ENCODE data around the gene FIGNL2. TPM values are rescaled to one million over a fixed set of nuclear protein-coding genes. Genes with fewer than 3 reads are reported as not detected.

FIGNL2 gene
- total RNA-seq, 4 donors from 2014 or later: 1.7 to 2.7 TPM; not detected in 2

DNA sequence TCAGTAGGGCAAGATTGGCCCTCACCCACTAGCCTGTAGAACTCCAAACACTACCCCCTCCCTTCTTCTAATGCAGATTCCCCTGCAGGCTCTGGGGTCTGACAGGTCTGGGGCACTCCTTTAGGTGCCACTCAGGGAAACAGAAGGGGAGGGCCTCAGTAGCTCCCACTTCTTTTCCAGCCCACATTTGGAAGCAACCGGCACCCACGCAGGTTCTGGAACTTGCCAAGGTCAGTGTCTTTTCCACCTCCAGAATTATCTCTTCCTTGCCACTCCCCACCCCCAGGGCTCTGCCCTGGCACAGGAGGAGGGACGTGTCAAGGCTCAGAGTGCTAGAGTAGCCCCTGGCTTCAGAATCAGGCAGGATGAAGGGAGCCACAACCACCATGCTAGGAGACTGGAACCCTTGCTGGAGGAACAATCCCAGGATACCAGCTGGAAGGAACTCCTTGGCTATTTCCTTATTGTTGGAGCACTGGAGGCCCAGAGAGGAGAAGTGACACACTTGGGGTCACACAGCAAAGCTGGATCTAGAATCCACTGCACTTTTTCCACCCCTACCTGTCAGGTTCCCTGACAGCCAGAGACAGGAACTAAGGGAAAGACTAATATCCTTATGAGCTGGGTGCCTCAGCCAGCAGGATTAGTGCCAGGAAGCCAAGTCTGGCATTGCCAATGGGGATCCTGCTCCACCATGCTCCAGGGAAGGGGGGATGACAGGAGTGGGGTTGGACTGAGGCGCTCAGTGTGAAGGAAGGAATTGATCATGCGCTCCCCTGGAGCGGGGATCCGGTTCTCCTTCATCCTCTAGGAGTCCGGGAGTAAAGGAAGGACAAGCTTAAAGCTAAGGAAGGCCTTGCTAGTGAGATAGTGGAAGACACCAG lies 1.8 kb upstream of the FIGNL2 start:
- Histone ChIP-seq H3K27me3 (no peaks in the 10 kb centered on the region), H3K4me1 (peaks cover 0 to 8% of the 10 kb centered on the region in 2 donors), H3K9me3 (no peaks in the 10 kb centered on the region), H3K27ac (peak overlapping the region; percentile 72 to 85), H3K4me3 (no peak overlapping the region), H3K36me3 (no peaks in the 10 kb centered on the region)
- intact Hi-C loops (cut with DNase I; ENCODE audit: low total_unique reads): no loop called here
- DNase-seq: no peak
- TF ChIP-seq, protein P1, sequence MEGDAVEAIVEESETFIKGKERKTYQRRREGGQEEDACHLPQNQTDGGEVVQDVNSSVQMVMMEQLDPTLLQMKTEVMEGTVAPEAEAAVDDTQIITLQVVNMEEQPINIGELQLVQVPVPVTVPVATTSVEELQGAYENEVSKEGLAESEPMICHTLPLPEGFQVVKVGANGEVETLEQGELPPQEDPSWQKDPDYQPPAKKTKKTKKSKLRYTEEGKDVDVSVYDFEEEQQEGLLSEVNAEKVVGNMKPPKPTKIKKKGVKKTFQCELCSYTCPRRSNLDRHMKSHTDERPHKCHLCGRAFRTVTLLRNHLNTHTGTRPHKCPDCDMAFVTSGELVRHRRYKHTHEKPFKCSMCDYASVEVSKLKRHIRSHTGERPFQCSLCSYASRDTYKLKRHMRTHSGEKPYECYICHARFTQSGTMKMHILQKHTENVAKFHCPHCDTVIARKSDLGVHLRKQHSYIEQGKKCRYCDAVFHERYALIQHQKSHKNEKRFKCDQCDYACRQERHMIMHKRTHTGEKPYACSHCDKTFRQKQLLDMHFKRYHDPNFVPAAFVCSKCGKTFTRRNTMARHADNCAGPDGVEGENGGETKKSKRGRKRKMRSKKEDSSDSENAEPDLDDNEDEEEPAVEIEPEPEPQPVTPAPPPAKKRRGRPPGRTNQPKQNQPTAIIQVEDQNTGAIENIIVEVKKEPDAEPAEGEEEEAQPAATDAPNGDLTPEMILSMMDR (IDR thresholded peaks at IDR 0.05): no peak

DNA sequence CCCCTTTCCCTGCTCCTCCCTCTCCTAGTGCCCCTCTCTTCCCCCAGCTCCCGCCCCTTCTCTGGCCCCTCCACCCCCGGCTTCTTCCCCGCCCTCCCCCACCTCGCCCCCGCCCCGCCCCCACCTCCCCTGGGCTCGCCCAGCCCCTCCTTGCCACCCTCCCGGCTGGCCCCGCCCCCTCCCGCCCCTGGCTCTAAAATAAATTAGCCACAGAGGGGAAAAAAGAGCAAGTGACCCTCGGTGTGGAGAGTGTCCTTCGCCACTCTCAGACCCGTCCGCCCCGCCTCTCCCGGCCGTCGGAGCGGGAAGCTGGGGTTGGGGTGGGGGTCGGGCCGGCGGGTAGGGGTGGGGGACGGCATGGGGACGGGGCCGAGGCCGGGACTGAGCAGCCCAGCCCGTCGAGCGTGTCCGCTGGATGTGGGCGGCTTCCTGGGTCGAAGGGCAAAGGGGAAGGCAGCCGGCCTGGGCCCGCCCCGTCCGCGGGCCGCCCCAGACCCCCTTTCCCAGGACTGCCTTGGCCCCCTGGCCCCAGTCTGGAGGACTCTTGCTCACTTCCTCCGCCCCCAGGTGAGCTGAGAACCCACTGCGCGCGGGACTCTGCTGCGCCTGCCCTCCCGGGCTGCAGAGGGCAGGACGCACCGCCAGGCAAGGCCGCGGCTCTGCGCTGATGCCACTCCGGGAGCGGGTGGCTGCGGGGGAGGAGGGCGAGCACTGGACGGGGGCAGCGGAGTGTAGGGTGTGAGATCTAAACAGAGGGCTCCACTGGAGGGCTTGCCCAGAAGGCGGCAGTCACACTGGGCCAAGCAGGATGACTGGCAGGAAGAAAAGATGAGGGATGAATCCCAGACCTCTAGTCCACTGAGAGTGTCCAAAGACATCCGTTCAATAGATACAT lies 570 bp upstream of the FIGNL2 start:
- Histone ChIP-seq H3K4me3 (peak overlapping the region in 1 of 2 donors; percentile 52), H3K27ac (peak overlapping the region; percentile 72 to 85), H3K4me1 (peaks cover 0 to 8% of the 10 kb centered on the region in 2 donors), H3K36me3 (no peaks in the 10 kb centered on the region), H3K9me3 (no peaks in the 10 kb centered on the region), H3K27me3 (no peaks in the 10 kb centered on the region)
- TF ChIP-seq, protein P1 (IDR thresholded peaks at IDR 0.05): no peak
- TF ChIP-seq POLR2A (IDR thresholded peaks at IDR 0.05): no peak
- intact Hi-C loops (cut with DNase I; ENCODE audit: low total_unique reads): no loop called here
- no peak for DNase-seq

DNA sequence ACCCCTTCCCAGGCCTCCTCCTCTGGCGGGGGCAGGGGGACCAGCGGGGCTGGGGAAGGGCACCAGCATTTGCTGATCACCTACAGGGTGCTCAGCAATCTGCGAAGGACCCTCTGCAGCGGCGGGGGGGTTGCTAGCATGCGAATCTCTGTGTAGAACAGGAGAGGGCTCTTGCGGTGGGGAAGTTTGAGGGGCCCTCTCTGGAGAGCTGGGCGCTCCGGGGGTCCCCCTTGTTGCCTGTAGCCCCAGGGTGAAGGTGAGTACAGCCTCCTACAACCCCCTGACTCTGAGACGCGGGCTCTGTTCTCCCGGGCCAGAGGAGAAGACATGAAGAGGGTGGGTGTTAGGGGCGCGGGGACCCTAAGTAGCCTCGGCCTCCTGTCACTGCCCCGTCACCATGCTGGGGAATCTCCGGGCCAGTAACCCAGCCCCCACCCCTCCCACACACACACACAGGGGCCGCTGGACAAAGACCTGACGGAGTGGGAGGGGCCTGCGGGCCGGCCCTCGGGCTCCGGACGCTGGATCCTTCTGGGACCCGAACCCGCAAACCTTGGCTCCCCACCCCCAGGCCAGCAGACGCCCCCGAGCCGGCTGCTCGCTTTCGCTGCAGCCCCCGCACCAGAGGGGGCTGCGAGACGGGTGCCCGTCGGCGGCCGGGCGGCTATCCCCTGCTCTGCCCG lies 734 bp downstream of the FIGNL2 start:
- Histone ChIP-seq H3K27me3 (no peaks in the 10 kb centered on the region), H3K4me1 (peaks cover 0 to 8% of the 10 kb centered on the region in 2 donors), H3K4me3 (peak overlapping the region; percentile 38 to 52), H3K9me3 (no peaks in the 10 kb centered on the region), H3K27ac (peak overlapping the region; percentile 72 to 85), H3K36me3 (no peaks in the 10 kb centered on the region)
- peak in 1 of 2 donors; percentile 9 for TF ChIP-seq POLR2A (IDR thresholded peaks at IDR 0.05)
- TF ChIP-seq, protein P1 (IDR thresholded peaks at IDR 0.05): no peak
- intact Hi-C loops (cut with DNase I; ENCODE audit: low total_unique reads): no loop called here
- DNase-seq: no peak

DNA sequence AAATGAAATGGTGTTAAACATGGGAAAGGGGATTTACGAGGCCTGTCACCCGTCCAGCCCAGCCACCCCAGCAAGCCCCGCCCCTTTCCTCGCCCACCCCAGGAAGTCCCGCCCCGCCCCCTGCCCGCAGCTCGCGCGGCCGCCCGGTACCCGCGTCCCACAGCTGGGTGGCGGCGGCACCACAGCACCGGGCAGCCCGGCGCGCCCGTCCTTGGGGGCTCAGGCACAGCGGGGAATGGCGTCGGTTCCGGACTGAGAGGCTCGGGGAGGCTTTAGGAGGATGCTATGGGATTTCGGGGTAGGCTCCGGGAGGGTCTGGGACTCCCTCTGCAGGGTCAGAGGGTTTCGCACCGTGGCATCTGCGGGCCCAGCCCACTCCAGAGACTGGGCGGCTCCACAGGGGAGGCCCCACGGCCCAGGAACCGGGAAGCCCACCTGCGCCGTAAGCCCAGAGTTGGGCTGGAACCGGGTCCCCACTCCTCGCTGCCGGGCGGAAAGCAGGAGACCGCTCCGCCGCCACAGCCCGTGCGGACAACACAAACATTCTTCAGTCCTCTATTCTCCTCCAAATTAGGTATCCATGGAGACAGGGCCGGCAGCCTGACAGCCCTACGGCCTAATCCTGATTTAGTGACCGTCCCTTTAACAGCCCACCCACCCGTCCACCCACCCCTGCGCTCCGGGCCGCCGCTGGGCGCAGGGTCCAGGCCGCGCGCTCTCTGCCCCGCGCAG lies 1.4 kb downstream of the FIGNL2 start:
- peak in 1 of 2 donors; percentile 66 for DNase-seq
- peak overlapping the region; percentile 72 to 85 for H3K27ac ChIP-seq
- peaks cover 0 to 8% of the 10 kb centered on the region in 2 donors for H3K4me1 ChIP-seq
- peak; percentile 22 to 35 for TF ChIP-seq POLR2A (IDR thresholded peaks at IDR 0.05)
- TF ChIP-seq, protein P1 (IDR thresholded peaks at IDR 0.05): no peak
- H3K9me3 ChIP-seq: no peaks in the 10 kb centered on the region
- no peaks in the 10 kb centered on the region for H3K27me3 ChIP-seq
- no peaks in the 10 kb centered on the region for H3K36me3 ChIP-seq
- intact Hi-C loops (cut with DNase I; ENCODE audit: low total_unique reads): no loop called here
- H3K4me3 ChIP-seq: peak overlapping the region; percentile 38 to 52

Measured in uterus (tissue), 4 donors.